ENCODE data around the gene YBEY. TPM values are rescaled to one million over a fixed set of nuclear protein-coding genes. Genes with fewer than 3 reads are reported as not detected.
A peak's percentile ranks its signal among the peaks of the same experiment; 100 is the strongest.
"Not testable (repeated sequence)": the region's sequence is repeated elsewhere in the genome, so short reads cannot be mapped to it uniquely, and the experiment has no call there.

The YBEY gene
- total RNA-seq, 1 donor from 2014 or later: 13.5 TPM

DNA sequence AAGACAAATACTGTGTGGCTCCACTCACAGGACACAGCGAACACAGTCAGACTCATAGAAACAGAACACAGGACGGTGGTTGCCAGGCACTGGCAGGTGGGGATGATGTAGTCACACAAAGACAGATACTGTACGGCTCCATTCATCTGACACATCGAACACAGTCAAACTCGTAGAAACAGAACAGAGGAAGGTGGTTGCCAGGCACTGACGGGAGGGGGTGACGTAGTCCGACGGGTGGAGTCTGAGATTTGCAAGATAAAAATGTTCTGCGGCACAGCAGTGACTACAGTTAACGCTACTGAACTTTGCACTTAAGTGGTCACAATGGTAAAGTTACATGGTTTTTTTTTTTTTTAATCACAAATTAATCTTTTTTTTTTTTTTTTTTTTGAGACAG, 18.8 kb downstream of the YBEY start:
- Histone ChIP-seq H3K4me3 (ENCODE audit: insufficient read depth, low read depth, low read length) (no peak overlapping the region), H3K4me1 (ENCODE audit: insufficient read depth, low read length) (peaks cover 12% of the 10 kb centered on the region), H3K27ac (ENCODE audit: low read depth, low read length) (no peak overlapping the region), H3K27me3 (ENCODE audit: insufficient read depth, low read length) (no peaks in the 10 kb centered on the region), H3K79me2 (ENCODE audit: insufficient read depth, low read length) (no peaks in the 10 kb centered on the region), H3K36me3 (ENCODE audit: insufficient read depth, low read length) (no peaks in the 10 kb centered on the region), H3K9ac (ENCODE audit: low read length) (no peak overlapping the region), H3K9me3 (ENCODE audit: insufficient read depth, low read depth, low read length) (no peaks in the 10 kb centered on the region), H4K20me1 (ENCODE audit: insufficient read depth, low read length) (peaks cover 3% of the 10 kb centered on the region), H2AFZ (ENCODE audit: low read depth, low read length) (no peak overlapping the region), H3K4me2 (ENCODE audit: low read length) (no peak overlapping the region)
- no peak overlapping the region for H3K27ac Mint-ChIP-seq (ENCODE audit: unreplicated experiment)
- no peak overlapping the region for H3K4me3 Mint-ChIP-seq (ENCODE audit: unreplicated experiment)
- H3K9me3 Mint-ChIP-seq (ENCODE audit: unreplicated experiment): no peaks in the 10 kb centered on the region
- peaks cover 3% of the 10 kb centered on the region for H3K4me1 Mint-ChIP-seq (ENCODE audit: low read depth, unreplicated experiment)
- H3K36me3 Mint-ChIP-seq (ENCODE audit: low read depth, unreplicated experiment): peaks cover 4% of the 10 kb centered on the region
- H3K27me3 Mint-ChIP-seq (ENCODE audit: low read depth, unreplicated experiment): no peaks in the 10 kb centered on the region
- no peak for FAIRE-seq
- TF ChIP-seq, protein P1, sequence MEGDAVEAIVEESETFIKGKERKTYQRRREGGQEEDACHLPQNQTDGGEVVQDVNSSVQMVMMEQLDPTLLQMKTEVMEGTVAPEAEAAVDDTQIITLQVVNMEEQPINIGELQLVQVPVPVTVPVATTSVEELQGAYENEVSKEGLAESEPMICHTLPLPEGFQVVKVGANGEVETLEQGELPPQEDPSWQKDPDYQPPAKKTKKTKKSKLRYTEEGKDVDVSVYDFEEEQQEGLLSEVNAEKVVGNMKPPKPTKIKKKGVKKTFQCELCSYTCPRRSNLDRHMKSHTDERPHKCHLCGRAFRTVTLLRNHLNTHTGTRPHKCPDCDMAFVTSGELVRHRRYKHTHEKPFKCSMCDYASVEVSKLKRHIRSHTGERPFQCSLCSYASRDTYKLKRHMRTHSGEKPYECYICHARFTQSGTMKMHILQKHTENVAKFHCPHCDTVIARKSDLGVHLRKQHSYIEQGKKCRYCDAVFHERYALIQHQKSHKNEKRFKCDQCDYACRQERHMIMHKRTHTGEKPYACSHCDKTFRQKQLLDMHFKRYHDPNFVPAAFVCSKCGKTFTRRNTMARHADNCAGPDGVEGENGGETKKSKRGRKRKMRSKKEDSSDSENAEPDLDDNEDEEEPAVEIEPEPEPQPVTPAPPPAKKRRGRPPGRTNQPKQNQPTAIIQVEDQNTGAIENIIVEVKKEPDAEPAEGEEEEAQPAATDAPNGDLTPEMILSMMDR (IDR thresholded peaks at IDR 0.05; ENCODE audit: insufficient read depth, low read depth, low read length): no peak
- DNase-seq (ENCODE audit: low read depth): no peak

DNA sequence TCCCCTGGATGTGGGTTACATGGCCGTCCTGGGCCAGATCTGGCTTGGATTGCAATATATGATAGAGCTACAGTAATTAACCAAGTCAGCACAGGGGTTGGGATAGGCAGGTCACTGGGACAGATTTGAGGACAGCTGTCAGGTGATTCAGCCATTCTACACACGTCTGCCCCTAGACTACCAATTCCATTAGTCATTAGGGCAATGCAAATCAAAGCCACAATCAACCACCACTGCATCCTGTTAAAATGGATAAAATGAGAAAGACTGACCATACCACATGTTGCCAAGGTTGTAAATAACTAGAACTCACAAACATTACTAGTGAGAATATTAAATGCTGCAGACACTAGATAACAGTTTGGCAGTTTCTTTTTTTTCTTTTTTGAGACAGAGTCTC, 21.5 kb downstream of the YBEY start:
- Mint-ChIP-seq H3K9me3 (ENCODE audit: unreplicated experiment) (no peaks in the 10 kb centered on the region), H3K27me3 (ENCODE audit: low read depth, unreplicated experiment) (no peaks in the 10 kb centered on the region), H3K27ac (ENCODE audit: unreplicated experiment) (no peak overlapping the region), H3K36me3 (ENCODE audit: low read depth, unreplicated experiment) (peaks cover 4% of the 10 kb centered on the region), H3K4me1 (ENCODE audit: low read depth, unreplicated experiment) (peaks cover 3% of the 10 kb centered on the region), H3K4me3 (ENCODE audit: unreplicated experiment) (no peak overlapping the region)
- H3K9ac ChIP-seq (ENCODE audit: low read length): no peak overlapping the region
- H3K27me3 ChIP-seq (ENCODE audit: insufficient read depth, low read length): no peaks in the 10 kb centered on the region
- no peak overlapping the region for H3K4me3 ChIP-seq (ENCODE audit: insufficient read depth, low read depth, low read length)
- no peaks in the 10 kb centered on the region for H3K36me3 ChIP-seq (ENCODE audit: insufficient read depth, low read length)
- FAIRE-seq: peak; percentile 50
- peaks cover 3% of the 10 kb centered on the region for H4K20me1 ChIP-seq (ENCODE audit: insufficient read depth, low read length)
- H3K4me2 ChIP-seq (ENCODE audit: low read length): no peak overlapping the region
- no peak overlapping the region for H2AFZ ChIP-seq (ENCODE audit: low read depth, low read length)
- no peaks in the 10 kb centered on the region for H3K9me3 ChIP-seq (ENCODE audit: insufficient read depth, low read depth, low read length)
- H3K27ac ChIP-seq (ENCODE audit: low read depth, low read length): peak overlapping the region; percentile 17
- peak; percentile 79 for DNase-seq (ENCODE audit: low read depth)
- peaks cover 12% of the 10 kb centered on the region for H3K4me1 ChIP-seq (ENCODE audit: insufficient read depth, low read length)
- H3K79me2 ChIP-seq (ENCODE audit: insufficient read depth, low read length): no peaks in the 10 kb centered on the region
- TF ChIP-seq, protein P1 (IDR thresholded peaks at IDR 0.05; ENCODE audit: insufficient read depth, low read depth, low read length): no peak
- no peak for TF ChIP-seq EZH2 (IDR thresholded peaks at IDR 0.05; ENCODE audit: insufficient read depth, low read length)

DNA sequence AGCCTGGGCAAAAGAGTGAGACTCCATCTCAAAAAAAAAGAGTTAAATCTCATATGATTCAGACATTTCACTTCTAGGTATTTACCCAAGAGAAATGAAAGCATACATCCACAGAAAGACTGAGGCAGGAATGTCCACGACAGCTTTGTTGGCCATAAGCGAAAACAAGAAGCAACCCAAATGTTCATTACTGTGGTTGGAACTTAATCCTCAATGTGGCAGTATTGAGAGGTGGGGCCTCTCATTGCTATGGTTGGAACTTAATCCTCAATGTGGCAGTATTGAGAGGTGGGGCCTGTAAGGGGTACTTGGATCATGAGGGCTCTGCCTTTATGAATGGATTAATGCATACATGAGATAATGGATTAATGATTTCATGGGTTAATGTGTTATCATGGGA, 22.3 kb downstream of the YBEY start:
- Mint-ChIP-seq H3K27ac (ENCODE audit: unreplicated experiment) (no peak overlapping the region), H3K4me1 (ENCODE audit: low read depth, unreplicated experiment) (peaks cover 3% of the 10 kb centered on the region), H3K27me3 (ENCODE audit: low read depth, unreplicated experiment) (no peaks in the 10 kb centered on the region), H3K9me3 (ENCODE audit: unreplicated experiment) (no peaks in the 10 kb centered on the region), H3K4me3 (ENCODE audit: unreplicated experiment) (no peak overlapping the region), H3K36me3 (ENCODE audit: low read depth, unreplicated experiment) (peaks cover 4% of the 10 kb centered on the region)
- no peaks in the 10 kb centered on the region for H3K79me2 ChIP-seq (ENCODE audit: insufficient read depth, low read length)
- TF ChIP-seq, protein P1 (IDR thresholded peaks at IDR 0.05; ENCODE audit: insufficient read depth, low read depth, low read length): no peak
- TF ChIP-seq EZH2 (IDR thresholded peaks at IDR 0.05; ENCODE audit: insufficient read depth, low read length): no peak
- no peak overlapping the region for H2AFZ ChIP-seq (ENCODE audit: low read depth, low read length)
- H3K4me2 ChIP-seq (ENCODE audit: low read length): no peak overlapping the region
- peaks cover 12% of the 10 kb centered on the region for H3K4me1 ChIP-seq (ENCODE audit: insufficient read depth, low read length)
- FAIRE-seq: no peak
- DNase-seq (ENCODE audit: low read depth): no peak
- H3K9me3 ChIP-seq (ENCODE audit: insufficient read depth, low read depth, low read length): no peaks in the 10 kb centered on the region
- H3K36me3 ChIP-seq (ENCODE audit: insufficient read depth, low read length): no peaks in the 10 kb centered on the region
- peaks cover 3% of the 10 kb centered on the region for H4K20me1 ChIP-seq (ENCODE audit: insufficient read depth, low read length)
- H3K27ac ChIP-seq (ENCODE audit: low read depth, low read length): no peak overlapping the region
- H3K4me3 ChIP-seq (ENCODE audit: insufficient read depth, low read depth, low read length): no peak overlapping the region
- H3K9ac ChIP-seq (ENCODE audit: low read length): no peak overlapping the region
- no peaks in the 10 kb centered on the region for H3K27me3 ChIP-seq (ENCODE audit: insufficient read depth, low read length)

DNA sequence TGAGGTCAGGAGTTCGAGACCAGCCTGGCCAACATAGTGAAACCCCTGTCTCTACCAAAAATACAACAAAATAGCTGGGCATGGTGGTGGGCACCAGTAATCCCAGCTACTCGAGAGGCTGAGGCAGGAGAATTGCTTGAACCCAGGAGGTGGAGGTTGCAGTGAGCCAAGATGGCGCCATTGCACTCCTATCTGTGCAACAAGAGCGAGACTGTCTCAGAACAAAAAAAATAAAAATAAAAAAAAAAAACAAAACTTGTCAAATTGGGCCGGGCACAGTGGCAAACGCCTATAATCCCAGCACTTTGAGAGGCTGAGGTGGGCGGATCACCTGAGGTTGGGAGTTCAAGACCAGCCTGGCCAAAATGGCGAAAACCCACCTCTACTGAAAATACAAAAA, 24.1 kb downstream of the YBEY start:
- DNase-seq (ENCODE audit: low read depth); H3K9me3 Mint-ChIP-seq (ENCODE audit: unreplicated experiment); H3K27ac Mint-ChIP-seq (ENCODE audit: unreplicated experiment); H3K27ac ChIP-seq (ENCODE audit: low read depth, low read length); H3K9ac ChIP-seq (ENCODE audit: low read length); FAIRE-seq; H3K27me3 ChIP-seq (ENCODE audit: insufficient read depth, low read length); H3K9me3 ChIP-seq (ENCODE audit: insufficient read depth, low read depth, low read length); H3K36me3 Mint-ChIP-seq (ENCODE audit: low read depth, unreplicated experiment); H3K36me3 ChIP-seq (ENCODE audit: insufficient read depth, low read length); H3K4me1 Mint-ChIP-seq (ENCODE audit: low read depth, unreplicated experiment); H3K27me3 Mint-ChIP-seq (ENCODE audit: low read depth, unreplicated experiment); H3K4me2 ChIP-seq (ENCODE audit: low read length); H3K4me3 Mint-ChIP-seq (ENCODE audit: unreplicated experiment); H3K4me3 ChIP-seq (ENCODE audit: insufficient read depth, low read depth, low read length); H2AFZ ChIP-seq (ENCODE audit: low read depth, low read length); H3K79me2 ChIP-seq (ENCODE audit: insufficient read depth, low read length); H4K20me1 ChIP-seq (ENCODE audit: insufficient read depth, low read length): not testable (repeated sequence)
- H3K4me1 ChIP-seq (ENCODE audit: insufficient read depth, low read length): peaks cover 12% of the 10 kb centered on the region
